Stimulated activated CD8-positive, alpha-beta memory T cell treated with anti-CD3 and anti-CD28 coated beads, Interleukin-12 subunit alpha, Interleukin-12 subunit beta, amount 100 ng/mL, for 4 hours (primary cell): ENCODE results near the gene TEX30.
"Not testable (repeated sequence)": the region's sequence is repeated elsewhere in the genome, so short reads cannot be mapped to it uniquely, and the experiment has no call there.

ENCODE experiments used
- DNase-seq: peaks from one replicate; pipeline ENCODE4 v3.0.0-alpha.2; 2020; ENCODE audit warnings: low read depth

The TEX30 gene

GRCh38 chr13:102773441-102774213 lies at the start of gene TEX30:
Gene TEX30 (minus strand): TSS chr13:102773786. CDS start chr13:102770026, 3,760 bp downstream.
- DNase-seq: peak; percentile 84

GRCh38 chr13:102817907-102818306 lies 44.3 kb upstream of the TEX30 start:
- no peak for DNase-seq

GRCh38 chr13:102817241-102817640 lies 43.7 kb upstream of the TEX30 start:
- DNase-seq: no peak

GRCh38 chr13:102816708-102817107 lies 43.1 kb upstream of the TEX30 start:
- no peak for DNase-seq

DNA sequence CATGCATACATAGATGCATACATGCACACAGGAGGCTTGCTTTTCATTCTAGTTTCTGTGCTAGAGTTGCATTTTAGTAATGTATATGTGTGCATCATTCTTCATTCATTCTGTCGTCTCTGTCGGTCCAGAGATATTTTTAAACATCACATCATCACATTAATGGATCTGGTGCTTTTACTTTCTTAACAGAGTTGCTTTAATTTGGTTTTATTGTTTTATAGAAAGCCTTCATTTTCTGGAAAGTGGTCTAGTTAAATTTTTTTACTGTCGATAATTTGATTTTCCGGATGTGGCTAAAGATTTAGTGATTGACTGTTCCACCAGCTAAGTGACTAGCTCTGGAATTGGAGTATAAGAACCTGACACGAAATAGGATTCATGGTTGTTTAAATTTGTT lies 42.2 kb upstream of the TEX30 start:
- no peak for DNase-seq

- DNase-seq: no peak
Measured at GRCh38 chr13:102814793-102815192, 41.2 kb upstream of the TEX30 start.

DNA sequence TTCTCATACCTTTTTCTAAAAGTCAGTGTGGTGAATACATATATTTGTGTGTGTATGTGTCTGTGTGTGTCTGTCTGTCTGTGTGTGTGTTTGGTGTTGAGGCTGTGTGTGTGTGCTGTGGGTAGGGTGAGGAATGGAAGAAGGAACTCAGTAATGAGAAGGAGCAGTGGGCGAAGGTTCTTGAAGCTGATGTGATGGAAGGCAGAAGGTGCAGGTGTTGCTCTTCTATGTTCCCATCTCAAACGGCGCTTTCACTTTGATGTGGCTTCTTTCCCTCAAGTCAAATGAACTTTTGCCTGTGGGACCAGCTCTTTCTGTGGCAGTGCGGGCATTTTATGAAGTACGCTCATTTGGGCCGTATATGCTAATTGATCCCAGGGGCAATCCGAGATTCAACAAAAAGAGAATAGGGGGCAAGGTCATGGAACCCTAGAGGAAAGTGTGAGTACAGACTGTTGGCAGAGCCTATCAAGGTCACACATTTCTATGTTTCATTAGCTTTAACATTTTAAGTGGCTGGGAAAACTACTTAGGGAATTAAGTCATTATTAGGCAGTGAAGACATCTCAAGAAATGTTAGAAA lies 40.5 kb upstream of the TEX30 start:
- no peak for DNase-seq

DNA sequence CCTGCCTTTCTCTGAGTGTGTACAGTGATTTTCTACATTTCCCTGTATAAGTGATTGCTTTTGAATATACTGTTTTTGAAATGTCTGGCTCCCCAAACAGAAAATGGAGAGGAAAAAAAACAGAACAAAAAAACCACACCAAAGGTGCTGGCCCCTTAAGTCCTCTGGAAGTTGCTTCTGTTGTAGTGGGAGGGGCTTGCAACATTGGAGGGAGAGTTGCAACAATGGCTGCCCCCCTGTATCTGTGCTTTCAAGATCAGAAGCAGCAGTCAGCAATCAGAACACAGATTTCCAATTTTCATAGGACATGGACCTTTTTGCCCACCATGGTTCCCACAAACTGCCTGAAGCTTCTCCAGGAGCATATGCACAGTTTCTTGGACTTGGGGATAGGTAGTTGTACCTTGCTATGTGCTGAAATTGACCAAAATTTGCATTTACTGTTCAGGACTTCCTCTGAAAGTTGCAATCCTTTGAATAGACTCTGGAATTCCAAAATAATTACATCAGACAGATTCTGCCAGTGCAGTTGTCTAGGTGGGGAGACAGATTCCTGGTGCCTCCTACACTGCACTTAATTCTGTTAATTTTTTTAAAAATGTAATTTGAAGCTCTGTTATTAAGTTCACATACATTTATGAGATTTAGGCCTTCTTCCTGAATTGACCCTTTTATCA lies 39.2 kb upstream of the TEX30 start:
- DNase-seq: no peak

DNA sequence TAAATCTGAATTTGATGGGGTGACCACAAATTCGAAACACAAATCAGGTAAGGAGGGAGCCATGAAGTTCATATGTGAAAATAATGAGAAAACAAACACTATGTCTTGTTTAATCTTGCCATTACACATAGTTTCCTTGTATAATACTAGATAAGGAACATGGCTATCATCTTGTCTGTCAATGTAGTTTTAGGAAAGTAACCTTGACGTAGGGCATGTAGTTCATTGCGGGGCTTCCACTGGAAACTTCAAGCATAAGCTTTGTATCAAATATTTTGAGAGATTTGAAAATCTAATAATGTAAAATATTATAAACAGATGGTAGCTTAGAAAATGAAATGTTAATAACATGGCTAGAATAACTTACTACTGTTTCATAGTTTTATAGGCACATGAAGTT lies 34.1 kb upstream of the TEX30 start:
- DNase-seq: no peak

- no peak for DNase-seq
Measured at GRCh38 chr13:102805680-102806079, 32.1 kb upstream of the TEX30 start.

DNA sequence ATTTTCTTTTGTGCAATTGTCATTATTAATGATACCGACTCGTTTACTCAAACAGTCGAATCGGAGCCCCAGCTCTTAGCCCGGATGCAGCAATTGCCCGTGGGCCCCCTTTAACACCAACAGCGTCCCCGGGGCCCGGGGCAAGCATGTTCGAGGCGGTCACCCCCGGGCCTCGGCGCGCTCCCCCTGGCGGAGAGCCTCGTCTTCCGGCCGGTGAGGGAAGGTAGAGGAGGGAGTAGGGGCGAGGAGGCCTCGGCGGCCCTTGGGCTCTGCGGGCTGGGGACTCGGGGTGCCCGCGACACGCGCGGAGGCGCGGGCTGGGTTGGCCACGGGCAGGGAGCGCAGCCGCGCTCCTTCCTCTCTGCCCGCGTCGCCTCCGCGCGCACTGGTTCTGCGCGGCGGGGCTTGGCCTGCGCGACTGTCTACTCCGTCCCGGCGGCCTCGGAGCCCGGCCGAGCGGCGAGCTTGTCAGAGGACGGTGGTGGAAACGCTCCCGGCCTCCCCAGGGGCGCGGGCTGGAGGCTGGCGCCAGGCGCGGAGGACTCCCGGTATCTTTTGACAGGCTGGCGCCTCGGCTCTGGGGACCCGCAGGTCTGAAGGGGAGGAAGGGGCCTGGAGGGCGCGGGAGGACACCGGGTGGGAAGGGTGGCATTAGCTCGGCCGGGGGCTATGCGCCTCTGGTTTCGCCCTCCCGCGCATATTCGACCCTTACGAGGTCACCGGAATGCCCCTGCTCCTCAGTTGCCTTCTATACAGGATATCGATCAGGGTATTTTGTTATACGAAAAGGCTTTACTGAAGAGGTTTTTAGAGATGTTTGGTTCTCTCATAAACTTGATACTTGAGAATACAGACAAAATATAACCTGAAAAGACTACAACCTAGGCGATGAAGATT lies 26.8 kb upstream of the TEX30 start:
- peak; percentile 73 for DNase-seq

DNA sequence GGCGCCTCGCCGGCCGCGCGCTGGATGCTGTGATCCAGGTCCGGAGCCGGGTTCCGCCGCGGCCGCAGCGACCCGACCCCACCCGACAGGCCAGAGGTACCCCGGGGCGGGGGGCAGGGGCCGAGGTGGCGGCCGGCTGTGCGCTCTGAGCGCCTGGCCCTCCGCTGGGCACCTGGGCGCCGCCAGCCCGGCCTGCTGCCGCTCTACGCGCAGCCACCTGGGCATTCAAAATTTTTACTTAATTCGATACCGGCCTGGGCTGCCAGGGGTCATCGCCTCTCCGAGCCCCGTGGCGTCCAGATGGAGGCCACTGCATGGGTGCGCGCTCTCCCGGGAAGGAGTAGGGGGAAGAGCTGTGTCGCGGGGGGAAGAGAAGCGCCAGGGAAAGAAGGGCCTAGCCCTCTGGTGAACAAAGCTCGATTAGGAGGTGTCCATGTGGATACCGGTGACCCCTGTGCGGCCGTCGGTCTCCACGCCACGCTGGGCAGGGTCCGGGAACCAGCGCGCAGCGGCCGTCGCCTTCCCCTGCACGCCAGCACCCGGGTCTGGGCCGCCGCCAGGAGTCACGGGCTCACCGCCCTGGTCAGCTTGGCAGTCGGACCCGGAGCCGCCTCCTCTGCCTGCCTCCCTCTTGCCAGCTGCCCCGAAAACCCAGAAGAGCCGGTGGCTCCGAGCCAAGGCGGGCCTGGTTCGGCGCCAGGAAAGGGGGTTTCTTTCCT lies 26.0 kb upstream of the TEX30 start:
- DNase-seq: no peak

DNA sequence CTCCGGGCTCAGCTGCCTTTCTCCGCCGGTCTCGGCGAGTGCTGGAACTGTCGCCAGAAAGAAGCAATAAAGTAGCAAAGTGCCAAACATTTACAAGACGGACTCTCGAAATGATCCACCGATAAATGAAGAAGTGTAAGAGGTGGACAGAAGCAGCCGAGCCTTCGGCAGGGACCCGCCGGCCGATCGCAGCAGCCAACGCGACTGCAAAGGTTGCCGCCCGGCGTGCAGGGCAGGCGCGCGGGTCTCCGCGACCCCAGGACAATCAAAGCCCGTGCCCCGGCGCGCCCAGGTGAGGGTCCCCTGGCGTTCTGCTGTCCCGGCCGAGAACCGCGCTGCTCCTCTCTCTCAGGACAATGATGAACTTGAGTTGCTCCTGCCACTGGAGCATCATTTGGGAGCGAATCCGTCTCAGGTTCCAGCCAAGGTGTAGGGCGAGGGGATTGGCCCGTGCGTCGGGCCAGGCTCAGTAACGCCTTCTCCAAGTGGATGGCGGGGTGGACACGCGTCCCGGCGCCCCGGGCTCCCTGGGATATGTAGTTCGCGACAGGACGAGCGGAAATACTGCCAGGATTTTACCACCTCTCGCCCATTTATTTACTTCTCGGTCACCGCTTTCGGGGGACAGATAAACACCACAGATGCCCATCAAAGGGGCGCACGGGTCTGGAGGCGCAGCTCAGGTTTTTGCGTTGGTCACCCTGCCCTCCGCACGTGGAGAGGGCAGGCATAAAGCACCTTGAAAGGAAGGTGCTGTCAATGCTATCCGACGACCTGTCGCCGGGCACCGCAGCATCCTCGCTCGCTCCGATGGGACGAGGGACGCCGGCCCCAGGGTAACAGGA lies 25.2 kb upstream of the TEX30 start, which contains the start of the genes BIVM and POGLUT2:
BIVM (plus strand) TSS at position 539 of the 845 bp plus-strand sequence. CDS start 8,149 bp downstream, outside the sequence.
POGLUT2 (minus strand) TSS at position 396 of the 845 bp plus-strand sequence; CDS start at position 90, 306 bp downstream.
- peak; percentile 41 for DNase-seq

GRCh38 chr13:102793611-102794355 lies 20.2 kb upstream of the TEX30 start:
- no peak for DNase-seq

GRCh38 chr13:102792396-102792795 lies 18.8 kb upstream of the TEX30 start:
- DNase-seq: no peak

GRCh38 chr13:102788683-102789082 lies 15.1 kb upstream of the TEX30 start:
- DNase-seq: no peak

GRCh38 chr13:102784483-102784882 lies 10.9 kb upstream of the TEX30 start:
- DNase-seq: no peak

DNA sequence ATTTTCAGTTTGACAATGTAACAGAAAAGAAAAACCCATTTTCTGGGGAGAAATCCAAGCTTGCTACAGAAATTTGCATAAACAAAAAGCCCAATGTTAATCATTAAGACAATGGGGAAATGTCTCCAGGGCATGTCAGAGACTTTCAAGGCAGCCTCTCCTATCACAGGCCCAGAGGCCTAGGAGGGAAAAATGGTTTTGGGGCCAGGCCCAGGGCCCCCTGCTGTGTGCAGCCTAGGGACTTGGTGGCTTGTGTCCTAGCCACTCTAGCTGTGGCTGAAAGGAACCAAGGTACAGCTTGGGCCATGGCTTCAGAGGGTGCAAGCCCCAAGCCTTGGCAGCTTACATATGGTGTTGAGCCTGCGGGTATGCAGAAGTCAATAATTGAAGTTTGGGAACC lies 8.0 kb upstream of the TEX30 start:
- DNase-seq: no peak

DNA sequence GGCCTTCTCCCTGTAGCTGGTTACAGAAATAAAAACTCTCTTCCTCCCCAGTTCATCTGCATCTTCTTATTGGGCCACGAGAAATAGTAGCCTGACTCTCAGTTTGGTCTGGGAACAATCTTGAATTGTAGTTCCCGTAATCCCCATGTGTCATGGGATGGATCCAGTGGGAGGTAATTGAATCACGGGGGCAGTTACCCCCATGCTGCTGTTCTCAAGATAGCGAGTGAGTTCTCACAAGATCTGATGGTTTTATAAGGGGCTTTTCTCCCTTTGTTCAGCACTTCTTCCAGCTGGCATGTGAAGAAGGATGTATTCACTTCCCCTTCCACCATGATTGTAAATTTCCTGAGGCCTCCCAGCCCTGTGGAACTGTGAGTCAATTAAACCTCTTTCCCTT lies 7.1 kb upstream of the TEX30 start:
- not testable (repeated sequence) for DNase-seq
